Stimulated activated CD8-positive, alpha-beta memory T cell treated with anti-CD3 and anti-CD28 coated beads, Interleukin-12 subunit alpha, Interleukin-12 subunit beta, amount 100 ng/mL, for 4 hours (primary cell): Measurements from ENCODE around the gene GRK4.
A peak's percentile ranks its signal among the peaks of the same experiment; 100 is the strongest.
"Not testable (repeated sequence)": the region's sequence is repeated elsewhere in the genome, so short reads cannot be mapped to it uniquely, and the experiment has no call there.

Source experiments
- DNase-seq: peaks from one replicate; pipeline ENCODE4 v3.0.0-alpha.2; 2020; ENCODE audit warnings: low read depth

Gene GRK4

GRCh38 chr4:2930758-2931511 lies 32.4 kb upstream of the GRK4 start:
- DNase-seq, result no peak

DNA sequence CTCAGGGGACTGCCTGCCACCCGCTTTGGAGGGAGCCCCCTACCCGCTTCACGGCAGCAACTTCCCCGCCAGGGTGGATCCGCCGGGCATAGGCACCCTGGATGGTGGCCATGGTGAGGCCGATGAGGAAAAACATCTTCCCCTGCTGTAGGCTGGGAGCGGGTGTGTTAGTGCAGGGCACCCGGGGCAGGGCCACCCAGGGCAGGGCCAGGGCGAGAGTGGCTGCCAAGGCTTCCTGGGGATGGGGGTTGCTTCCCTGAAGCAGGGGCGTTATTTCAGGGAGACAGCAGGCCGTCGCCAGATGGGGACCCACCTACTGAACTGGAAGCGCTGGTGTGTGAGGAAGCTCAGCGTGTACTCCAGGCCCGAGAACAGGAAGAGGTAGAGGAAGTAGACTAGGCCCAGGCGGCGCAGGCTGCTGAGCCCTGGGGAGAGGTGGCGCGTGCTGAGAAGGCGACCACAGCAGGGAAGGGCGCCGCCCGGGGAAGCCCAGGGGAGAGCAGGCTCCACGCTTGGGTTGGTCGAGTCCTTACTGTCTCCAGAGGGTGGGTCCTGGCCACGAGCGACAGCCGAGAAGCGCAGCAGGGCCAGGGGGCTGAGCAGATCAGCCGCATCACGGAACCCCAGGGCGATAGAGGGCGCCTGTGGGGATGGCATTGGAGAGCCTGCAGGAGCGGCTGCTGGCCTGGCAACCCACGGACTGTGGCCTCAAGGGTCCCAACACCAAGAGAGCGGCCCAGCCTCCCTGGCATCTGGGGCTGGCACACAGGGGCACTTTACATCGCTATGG lies 31.7 kb upstream of the GRK4 start:
- no peak for DNase-seq

- DNase-seq, result no peak
Observed at GRCh38 chr4:2932321-2932950, 30.9 kb upstream of the GRK4 start.

- DNase-seq, result no peak
Observed at GRCh38 chr4:2932951-2933565, 30.3 kb upstream of the GRK4 start.

DNA sequence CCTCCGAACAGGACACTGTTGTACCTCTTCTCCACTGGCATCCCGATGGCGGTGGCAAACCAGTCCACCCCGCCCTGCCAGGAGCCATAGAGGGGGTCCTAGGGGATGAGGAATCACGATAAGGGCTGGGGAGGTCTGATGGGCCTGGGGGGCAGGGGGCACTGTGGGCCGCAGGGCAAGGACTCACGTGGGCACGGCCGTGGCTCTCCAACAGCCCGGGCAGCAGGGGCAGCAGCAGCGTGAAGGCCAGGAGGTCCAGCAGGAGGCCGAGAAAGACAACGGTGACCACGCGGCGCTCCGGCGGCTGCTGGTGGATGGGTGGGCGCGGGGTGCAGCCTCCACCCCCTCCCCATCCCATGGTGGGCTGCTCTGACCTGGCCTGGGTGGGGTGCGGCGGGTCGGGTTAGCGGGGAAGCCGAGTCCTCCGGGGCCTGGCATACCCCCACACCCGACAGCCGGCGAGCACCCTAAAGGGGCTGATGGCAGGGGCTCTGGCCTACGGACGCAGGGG lies 29.8 kb upstream of the GRK4 start:
- no peak for DNase-seq

GRCh38 chr4:2934077-2934812 lies 29.1 kb upstream of the GRK4 start:
- DNase-seq, result peak; percentile 38

DNA sequence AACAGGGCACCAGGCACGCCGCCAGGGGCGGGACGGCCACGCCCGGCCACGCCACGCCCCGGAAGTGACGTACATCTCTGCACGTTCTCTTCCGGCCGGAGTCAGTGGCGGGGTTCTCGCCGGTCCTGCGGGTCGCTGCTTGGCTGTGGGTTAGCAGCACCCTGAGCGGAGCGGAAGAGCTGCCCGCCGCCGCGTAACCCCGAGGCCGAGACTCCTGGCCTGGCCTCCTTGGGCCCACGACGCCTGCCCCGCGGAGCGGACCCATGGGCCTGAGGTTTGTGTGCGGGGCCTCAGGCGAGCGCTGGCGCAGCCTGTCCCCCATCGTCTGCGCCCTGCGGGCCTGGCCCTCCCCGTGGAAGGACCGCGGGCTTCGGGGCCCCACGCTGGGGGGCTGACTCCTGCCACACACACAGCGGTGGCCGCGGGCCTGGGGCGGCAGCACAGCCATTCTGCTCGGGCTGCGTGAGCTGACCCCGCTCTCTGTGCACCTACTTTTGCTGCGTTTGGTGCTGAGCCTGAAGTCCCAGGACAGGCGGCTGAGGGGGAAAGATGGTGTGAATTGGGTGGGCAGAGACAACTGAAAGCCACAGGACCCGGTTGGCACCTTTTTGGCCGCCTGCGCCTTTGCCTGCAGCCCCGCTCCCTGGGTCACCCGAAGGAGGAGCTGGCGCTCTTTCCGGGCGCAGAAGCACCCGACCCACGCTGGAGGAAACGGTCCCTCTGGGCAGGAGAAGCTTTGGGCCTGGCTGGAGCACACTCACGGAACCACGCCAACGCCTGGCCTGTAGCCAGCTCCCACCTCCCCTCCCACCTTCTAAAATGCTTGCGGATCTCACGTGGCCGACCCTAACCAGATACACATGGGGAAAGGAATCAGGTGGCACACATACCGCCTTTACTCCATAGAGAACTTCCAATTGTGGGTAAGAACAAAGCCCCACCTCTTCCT lies 28.3 kb upstream of the GRK4 start:
- DNase-seq, result peak; percentile 94

GRCh38 chr4:2935762-2936743 lies 27.3 kb upstream of the GRK4 start:
- no peak for DNase-seq

- no peak for DNase-seq
Observed at GRCh38 chr4:2936773-2937145, 26.6 kb upstream of the GRK4 start.

- DNase-seq, result no peak
Observed at GRCh38 chr4:2937146-2937857, 26.1 kb upstream of the GRK4 start.

- no peak for DNase-seq
Observed at GRCh38 chr4:2937986-2938385, 25.4 kb upstream of the GRK4 start.

DNA sequence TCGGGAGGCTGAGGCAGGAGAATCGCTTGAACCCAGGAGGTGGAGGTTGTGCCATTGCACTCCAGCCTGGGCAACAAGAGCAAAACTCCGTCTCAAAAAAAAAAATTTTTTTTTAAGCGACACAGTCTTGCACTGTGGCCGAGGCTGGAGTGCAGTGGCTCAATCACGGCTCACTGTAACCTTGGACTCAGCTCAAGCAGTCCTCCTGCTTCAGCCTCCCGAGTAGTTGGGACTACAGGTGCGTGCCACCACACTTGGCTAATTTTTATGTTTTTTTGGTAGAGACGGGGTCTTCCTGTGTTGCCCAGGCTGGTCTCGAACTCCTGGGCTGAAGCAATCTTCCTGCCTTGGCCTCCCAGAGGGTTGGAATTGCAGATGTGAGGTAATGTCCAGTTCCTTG lies 25.0 kb upstream of the GRK4 start:
- DNase-seq, result not testable (repeated sequence)

- DNase-seq, result no peak
Observed at GRCh38 chr4:2938906-2939305, 24.5 kb upstream of the GRK4 start.

DNA sequence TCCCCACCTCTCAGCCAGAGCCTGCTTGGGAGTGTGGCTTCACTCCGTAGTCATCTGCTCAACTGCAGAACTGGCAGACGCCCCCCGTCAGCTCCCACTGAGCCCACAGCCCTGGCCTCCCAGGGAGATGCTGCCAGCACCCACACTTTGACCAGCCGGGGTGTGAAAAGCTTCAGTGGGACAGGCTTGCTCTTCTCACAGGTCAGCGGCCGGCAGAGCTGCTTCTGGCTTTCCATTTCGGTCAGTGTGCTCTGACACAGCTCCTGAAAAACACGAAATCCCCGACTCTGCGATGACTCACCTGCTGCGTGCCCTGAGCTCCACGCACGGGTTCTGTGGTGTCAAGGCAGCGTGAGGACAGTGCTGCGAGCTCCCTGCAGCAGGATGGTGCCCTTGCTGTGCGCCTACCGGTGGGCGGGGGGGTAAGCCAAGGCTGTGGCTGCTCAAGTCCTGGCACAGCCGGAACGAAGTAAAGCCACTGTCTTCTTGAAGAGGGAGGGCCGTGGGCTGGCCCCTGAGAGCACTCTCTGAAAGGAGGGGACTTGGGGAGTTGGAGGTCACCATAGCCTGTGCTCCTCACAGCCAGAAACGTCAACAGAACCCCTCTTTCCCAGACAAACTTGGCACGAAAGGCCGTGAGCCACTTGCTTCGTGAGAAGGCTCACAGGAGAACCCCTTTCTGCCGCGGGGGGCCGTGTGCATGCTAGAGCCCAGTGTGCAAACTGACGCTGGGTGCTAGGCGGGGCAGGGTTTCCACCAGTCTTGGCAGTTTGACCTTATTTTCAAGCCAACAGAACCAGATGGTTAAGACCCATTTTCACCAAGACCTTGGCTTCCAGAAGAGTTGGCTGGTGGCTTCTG lies 23.8 kb upstream of the GRK4 start:
- DNase-seq, result no peak

GRCh38 chr4:2940267-2941137 lies 22.9 kb upstream of the GRK4 start:
- DNase-seq, result no peak

GRCh38 chr4:2941138-2942036 lies 22.0 kb upstream of the GRK4 start:
- no peak for DNase-seq
